Endothelial cell of umbilical vein (primary cell): Measurements from ENCODE around the gene LAMA5.

Experiments
- CTCF ChIP-seq, 2 donors: IDR thresholded peaks; 1 replicate in 1 of 2; 2 replicates in 1 of 2; pipeline ENCODE4 v1.5.1; 2011; ENCODE audit warnings: low read length in 2 of 2, mild to moderate bottlenecking in 2 of 2, moderate library complexity in 2 of 2, control low read depth in 1 of 2, inconsistent platforms in 1 of 2, low read depth in 1 of 2; ENCODE audit not compliant: insufficient read depth in 1 of 2; ENCODE audit errors: extremely low read depth in 1 of 2
- EZH2 ChIP-seq: IDR thresholded peaks from 2 replicates; pipeline ENCODE4 v1.6.1; 2012; ENCODE audit warnings: borderline replicate concordance, low read depth, mild to moderate bottlenecking, moderate library complexity, low read length, inconsistent platforms; ENCODE audit not compliant: severe bottlenecking
- FOS ChIP-seq: IDR thresholded peaks from 2 replicates; pipeline ENCODE4 v1.6.1; 2011; ENCODE audit warnings: mild to moderate bottlenecking, low read length, moderate library complexity, borderline replicate concordance; ENCODE audit not compliant: insufficient read depth
- GATA2 ChIP-seq: IDR thresholded peaks from 2 replicates; pipeline ENCODE4 v1.7.0; 2011; ENCODE audit warnings: low read depth, mild to moderate bottlenecking, moderate library complexity, mixed read lengths, low read length; ENCODE audit not compliant: insufficient read length, insufficient read depth
- JUN ChIP-seq: IDR thresholded peaks from 2 replicates; pipeline ENCODE4 v1.6.1; 2011; ENCODE audit warnings: borderline replicate concordance, low read depth; ENCODE audit not compliant: insufficient read length, insufficient read depth
- MAX ChIP-seq: IDR thresholded peaks from 2 replicates; pipeline ENCODE4 v1.6.1; 2011; ENCODE audit not compliant: insufficient read depth, insufficient read length
- MYC ChIP-seq: IDR thresholded peaks from one replicate; pipeline ENCODE4 v1.6.1; 2011; ENCODE audit warnings: mild to moderate bottlenecking, low read depth, low read length
- POLR2A ChIP-seq: IDR thresholded peaks from 2 replicates; pipeline ENCODE4 v1.6.1; 2012; ENCODE audit warnings: low read depth, mild to moderate bottlenecking, control low read depth, low read length
- POLR2AphosphoS5 ChIP-seq: IDR thresholded peaks from 2 replicates; pipeline ENCODE4 v1.6.1; 2012; ENCODE audit warnings: low read depth, mild to moderate bottlenecking, control low read depth, low read length, moderate library complexity; ENCODE audit not compliant: insufficient read depth

- TF ChIP-seq MYC (no peak), CTCF (IDR thresholded peaks at IDR 0.05; ENCODE audit: extremely low read depth in 1 of 2, insufficient read depth in 1 of 2, low read depth in 1 of 2, low read length in 2 of 2) (no peak), POLR2A (no peak), EZH2 (no peak), MAX (no peak), POLR2AphosphoS5 (no peak), FOS (no peak), GATA2 (no peak), JUN (no peak)
Observed at GRCh38 chr20:62305149-62305764, 61.9 kb downstream of the LAMA5 start.
